Uterus (tissue), 2 donors: Measurements from ENCODE around the gene RAD51AP1.

ENCODE experiments used
- CTCF ChIP-seq, 4 experiments: fragments of 200-600 bp in 2 of 4; fragments of 450-650 bp in 2 of 4; sonication (generic) in 2 of 4; IDR thresholded peaks; one replicate each; pipeline ENCODE4 v1.5.1; 2016 to 2019; ENCODE audit warnings: antibody characterized with exemption in 4 of 4, mild to moderate bottlenecking in 2 of 4, moderate library complexity in 1 of 4
- POLR2A ChIP-seq, 2 donors: fragments of 450-650 bp; IDR thresholded peaks; one replicate each; pipeline ENCODE4 v1.6.1; 2016; ENCODE audit warnings: antibody characterized with exemption in 2 of 2, mild to moderate bottlenecking in 1 of 2, moderate library complexity in 1 of 2

GRCh38 chr12:4563336-4563735 is 24.6 kb downstream of the RAD51AP1 start:
- TF ChIP-seq CTCF (IDR thresholded peaks at IDR 0.05) (no peak), POLR2A (IDR thresholded peaks at IDR 0.05) (no peak)
